ENCODE results near the gene RIIAD1. TPM values are rescaled to one million over a fixed set of nuclear protein-coding genes. Genes with fewer than 3 reads are reported as not detected.
"Not testable (repeated sequence)": the region's sequence is repeated elsewhere in the genome, so short reads cannot be mapped to it uniquely, and the experiment has no call there.

The RIIAD1 gene
- total and polyA plus RNA-seq, 7 donors = 0.39 to 11.4 TPM; not detected in 5

DNA sequence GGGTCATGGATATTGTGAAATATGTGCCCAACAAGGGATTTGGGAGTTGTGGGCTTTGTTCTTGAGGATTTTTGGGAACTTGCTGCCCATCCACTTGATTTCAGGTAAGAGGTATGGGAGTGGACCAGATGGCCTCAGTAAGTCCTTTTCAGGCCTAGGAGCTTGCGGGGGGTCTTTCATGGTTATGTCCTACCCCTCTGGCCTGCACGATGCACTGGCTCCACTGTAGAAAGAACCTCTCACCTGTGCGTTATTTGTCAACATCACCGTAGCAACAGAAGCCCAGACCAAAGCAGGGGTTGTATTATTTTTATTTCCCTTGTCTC is 8.6 kb downstream of the RIIAD1 start:
- no peaks in the 10 kb centered on the region for H3K27me3 ChIP-seq
- H3K36me3 ChIP-seq = no peaks in the 10 kb centered on the region
- no peaks in the 10 kb centered on the region for H3K9me3 ChIP-seq
- H3K4me1 ChIP-seq = peaks cover 0 to 14% (median 7%) of the 10 kb centered on the region in 4 donors
- TF ChIP-seq POLR2AphosphoS5 (IDR thresholded peaks at IDR 0.05) (no peak), EP300 (IDR thresholded peaks at IDR 0.05) (no peak), POLR2A (IDR thresholded peaks at IDR 0.05) (no peak)
- TF ChIP-seq, protein P1, sequence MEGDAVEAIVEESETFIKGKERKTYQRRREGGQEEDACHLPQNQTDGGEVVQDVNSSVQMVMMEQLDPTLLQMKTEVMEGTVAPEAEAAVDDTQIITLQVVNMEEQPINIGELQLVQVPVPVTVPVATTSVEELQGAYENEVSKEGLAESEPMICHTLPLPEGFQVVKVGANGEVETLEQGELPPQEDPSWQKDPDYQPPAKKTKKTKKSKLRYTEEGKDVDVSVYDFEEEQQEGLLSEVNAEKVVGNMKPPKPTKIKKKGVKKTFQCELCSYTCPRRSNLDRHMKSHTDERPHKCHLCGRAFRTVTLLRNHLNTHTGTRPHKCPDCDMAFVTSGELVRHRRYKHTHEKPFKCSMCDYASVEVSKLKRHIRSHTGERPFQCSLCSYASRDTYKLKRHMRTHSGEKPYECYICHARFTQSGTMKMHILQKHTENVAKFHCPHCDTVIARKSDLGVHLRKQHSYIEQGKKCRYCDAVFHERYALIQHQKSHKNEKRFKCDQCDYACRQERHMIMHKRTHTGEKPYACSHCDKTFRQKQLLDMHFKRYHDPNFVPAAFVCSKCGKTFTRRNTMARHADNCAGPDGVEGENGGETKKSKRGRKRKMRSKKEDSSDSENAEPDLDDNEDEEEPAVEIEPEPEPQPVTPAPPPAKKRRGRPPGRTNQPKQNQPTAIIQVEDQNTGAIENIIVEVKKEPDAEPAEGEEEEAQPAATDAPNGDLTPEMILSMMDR (IDR thresholded peaks at IDR 0.05) = no peak
- H3K27ac ChIP-seq = no peak overlapping the region
- H3K4me3 ChIP-seq = no peak overlapping the region
- WGBS, 2 donors = 69 to 90% methylated on average over 4 of the region's 4 CpGs
- DNase-seq = no peak
- intact Hi-C loops (cut with DNase I) = loop anchor here (5.0 kb wide), 2 partner anchors 118 to 288 kb away; partner anchors contain the start of gene SNX27

DNA sequence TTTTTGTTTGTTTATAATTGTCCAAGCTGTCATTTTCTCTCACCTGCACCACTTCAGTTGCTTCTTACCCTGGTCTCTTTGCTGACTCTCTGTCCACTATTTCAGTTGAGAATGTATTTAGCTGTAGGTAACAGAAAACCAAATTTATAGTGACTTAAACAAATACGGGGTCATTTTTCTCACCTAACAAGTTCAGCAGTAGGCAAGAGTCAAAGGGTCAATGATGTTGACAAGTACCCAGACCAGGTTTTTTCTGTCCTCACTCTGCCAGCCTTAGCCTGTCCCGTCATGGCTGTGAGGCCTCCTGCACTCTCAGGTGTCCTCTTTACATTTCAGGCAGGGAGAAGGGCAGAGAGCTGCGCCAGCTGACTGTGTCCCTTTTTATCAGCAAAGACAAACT is 11.8 kb downstream of the RIIAD1 start:
- no peaks in the 10 kb centered on the region for H3K27me3 ChIP-seq
- no peak overlapping the region for H3K27ac ChIP-seq
- TF ChIP-seq POLR2AphosphoS5 (IDR thresholded peaks at IDR 0.05) = no peak
- TF ChIP-seq EP300 (IDR thresholded peaks at IDR 0.05) = no peak
- TF ChIP-seq POLR2A (IDR thresholded peaks at IDR 0.05) = no peak
- TF ChIP-seq, protein P1 (IDR thresholded peaks at IDR 0.05) = no peak
- H3K36me3 ChIP-seq = no peaks in the 10 kb centered on the region
- intact Hi-C loops (cut with DNase I) = loop anchor here (5.0 kb wide), 1 partner anchor 291 kb away; no protein-coding TSS in a partner anchor
- DNase-seq = no peak
- peaks cover 0 to 7% (median under 1%) of the 10 kb centered on the region in 4 donors for H3K4me1 ChIP-seq
- H3K9me3 ChIP-seq = peaks cover 0 to 8% (median 0%) of the 10 kb centered on the region in 4 donors
- WGBS, 2 donors = 62 to 79% methylated on average over 3 of the region's 3 CpGs
- no peak overlapping the region for H3K4me3 ChIP-seq

DNA sequence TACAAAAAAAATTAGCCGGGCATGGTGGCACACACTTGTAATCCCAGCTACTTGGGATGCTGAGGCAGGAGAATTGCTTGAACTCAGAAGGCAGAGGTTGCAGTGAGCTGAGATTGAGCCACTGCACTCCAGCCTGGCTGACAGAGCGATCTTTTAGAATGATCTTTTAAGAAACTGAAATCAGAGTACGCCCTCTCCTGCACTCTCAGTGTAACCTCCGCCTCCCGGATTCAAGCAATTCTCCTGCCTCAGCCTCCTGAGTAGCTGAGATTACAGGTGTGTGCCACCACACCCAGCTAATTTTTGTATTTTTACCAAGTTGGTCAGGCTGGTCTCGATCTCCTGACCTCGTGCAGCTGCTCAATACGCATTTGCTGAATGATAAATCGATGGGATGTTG is 12.7 kb downstream of the RIIAD1 start:
- WGBS, 2 donors = 95% methylated on average over 9 of the region's 9 CpGs
- H3K27ac ChIP-seq, H3K27me3 ChIP-seq, H3K4me1 ChIP-seq, DNase-seq, H3K4me3 ChIP-seq, H3K9me3 ChIP-seq, H3K36me3 ChIP-seq: not testable (repeated sequence)
- intact Hi-C loops (cut with DNase I) = loop anchor here (5.0 kb wide), 1 partner anchor 292 kb away; no protein-coding TSS in a partner anchor

DNA sequence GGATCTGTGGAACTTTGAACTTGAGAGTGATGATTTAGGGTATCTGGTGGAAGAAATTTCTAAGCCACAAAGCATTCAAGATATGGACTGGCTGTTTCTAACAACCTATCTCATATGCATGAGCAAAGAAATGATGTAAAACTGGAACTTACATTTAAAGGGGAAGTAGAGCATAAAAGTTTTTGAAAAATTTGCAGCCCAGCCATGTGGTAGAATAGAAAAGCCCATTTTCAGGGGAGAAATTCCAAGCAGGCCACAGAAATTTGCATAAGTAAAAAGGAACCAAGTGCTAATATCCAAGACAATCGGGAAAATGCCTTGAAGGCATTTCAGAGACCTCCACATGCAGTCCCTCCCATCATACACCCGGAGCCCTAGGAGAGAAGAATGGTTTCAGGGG is 15.7 kb downstream of the RIIAD1 start:
- WGBS, 2 donors = 85 to 96% methylated on average over 2 of the region's 2 CpGs
- Histone ChIP-seq H3K4me3 (no peak overlapping the region), H3K27me3 (no peaks in the 10 kb centered on the region), H3K36me3 (no peaks in the 10 kb centered on the region), H3K27ac (no peak overlapping the region), H3K4me1 (no peaks in the 10 kb centered on the region), H3K9me3 (peaks cover 0 to 10% (median 0%) of the 10 kb centered on the region in 4 donors)
- intact Hi-C loops (cut with DNase I) = no loop called here
- TF ChIP-seq POLR2AphosphoS5 (IDR thresholded peaks at IDR 0.05) (no peak), EP300 (IDR thresholded peaks at IDR 0.05) (no peak), POLR2A (IDR thresholded peaks at IDR 0.05) (no peak)
- TF ChIP-seq, protein P1 (IDR thresholded peaks at IDR 0.05) = no peak
- no peak for DNase-seq

DNA sequence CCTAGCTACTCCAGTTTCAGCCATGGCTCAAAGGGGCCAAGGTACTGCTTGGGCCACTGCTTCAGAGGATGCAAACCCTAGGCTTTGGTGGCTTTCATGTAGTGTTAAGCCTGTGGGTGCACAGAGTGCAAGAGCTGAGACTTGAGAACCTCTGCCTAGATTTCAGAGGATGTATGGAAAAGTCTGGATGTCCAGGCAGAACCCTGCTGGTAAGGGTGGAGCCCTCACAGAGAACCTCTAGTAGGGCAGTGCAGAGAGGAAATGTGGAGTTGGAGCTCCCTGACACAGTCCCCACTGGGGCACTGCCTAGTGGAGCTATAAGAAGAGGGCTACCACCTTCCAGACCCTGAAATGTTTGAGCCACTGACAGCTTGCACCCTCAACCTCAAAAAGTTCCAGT is 16.2 kb downstream of the RIIAD1 start:
- DNase-seq = no peak
- Histone ChIP-seq H3K9me3 (peaks cover 0 to 10% (median 0%) of the 10 kb centered on the region in 4 donors), H3K4me1 (no peaks in the 10 kb centered on the region), H3K27ac (no peak overlapping the region), H3K27me3 (no peaks in the 10 kb centered on the region), H3K4me3 (no peak overlapping the region), H3K36me3 (no peaks in the 10 kb centered on the region)
- intact Hi-C loops (cut with DNase I) = no loop called here
- TF ChIP-seq POLR2AphosphoS5 (IDR thresholded peaks at IDR 0.05) = no peak
- TF ChIP-seq, protein P1 (IDR thresholded peaks at IDR 0.05) = no peak

All from sigmoid colon (tissue), 7 donors.